GM19043 (cell line): ENCODE results near the gene ADCY10.

Experiments
- ATAC-seq: cut with Tn5 transposase; IDR thresholded peaks from one replicate; pipeline ENCODE4 v1.9.1; 2021; ENCODE audit warnings: low read depth; ENCODE audit not compliant: unreplicated experiment

ADCY10 gene

DNA sequence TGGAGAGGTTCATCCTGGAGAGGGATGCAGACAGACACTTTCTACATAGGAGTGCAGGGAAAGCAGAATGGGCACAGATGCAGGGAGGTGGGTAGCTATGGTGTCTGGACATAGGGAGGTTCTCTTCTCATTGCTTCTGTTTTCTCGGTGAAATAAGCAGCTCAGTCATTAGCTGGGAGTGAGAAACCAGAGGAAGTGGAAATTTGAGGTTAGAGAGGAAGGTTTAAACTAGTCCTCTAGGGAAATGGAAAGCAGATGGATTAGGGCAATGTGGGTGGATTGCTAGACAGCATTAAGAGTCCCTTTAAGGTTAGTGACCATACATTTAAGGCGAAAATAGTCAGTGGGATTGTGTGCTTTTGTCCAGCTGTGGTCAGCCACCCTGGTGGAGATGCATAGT, 152.5 kb downstream of the ADCY10 start:
- ATAC-seq: no peak
